Measurements from ENCODE around the gene MEI1.

GRCh38 chr22:41813726-41814410, 114.6 kb downstream of the MEI1 start:
- TF ChIP-seq YY1 (IDR thresholded peaks at IDR 0.05; ENCODE audit: insufficient read depth, insufficient read length) (no peak), ZNF274 (IDR thresholded peaks at IDR 0.05; ENCODE audit: low read depth, low read length) (no peak), SUZ12 (IDR thresholded peaks at IDR 0.05; ENCODE audit: extremely low read depth, insufficient read depth, insufficient read length) (no peak)
